Stimulated activated CD8-positive, alpha-beta memory T cell treated with anti-CD3 and anti-CD28 coated beads, Interleukin-12 subunit alpha, Interleukin-12 subunit beta, amount 100 ng/mL, for 4 hours (primary cell): ENCODE data around the gene ISCU.

Experiments
- DNase-seq: peaks from one replicate; pipeline ENCODE4 v3.0.0-alpha.2; 2020; ENCODE audit warnings: low read depth

ISCU gene

DNA sequence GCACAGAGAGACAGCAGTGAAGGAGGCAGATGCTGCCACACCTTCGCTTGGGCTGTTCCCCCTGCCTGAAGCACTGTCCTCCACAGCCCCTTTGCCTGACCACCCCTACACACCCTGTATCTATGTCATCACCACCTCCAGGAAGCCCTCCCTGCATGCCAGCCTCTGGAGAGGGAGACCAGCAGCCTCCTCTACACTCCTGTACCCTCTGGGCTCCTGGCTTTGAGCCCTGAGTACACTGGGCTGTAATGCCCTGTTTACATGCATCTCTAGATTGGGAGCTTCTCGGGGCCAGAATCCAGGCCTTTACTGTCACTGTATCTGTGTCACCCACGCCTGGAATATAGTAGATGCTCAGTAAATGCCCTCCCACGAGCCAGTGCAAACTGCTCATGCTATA lies 41.3 kb downstream of the ISCU start:
- no peak for DNase-seq

GRCh38 chr12:108604208-108604941 lies 42.0 kb downstream of the ISCU start:
- no peak for DNase-seq

DNA sequence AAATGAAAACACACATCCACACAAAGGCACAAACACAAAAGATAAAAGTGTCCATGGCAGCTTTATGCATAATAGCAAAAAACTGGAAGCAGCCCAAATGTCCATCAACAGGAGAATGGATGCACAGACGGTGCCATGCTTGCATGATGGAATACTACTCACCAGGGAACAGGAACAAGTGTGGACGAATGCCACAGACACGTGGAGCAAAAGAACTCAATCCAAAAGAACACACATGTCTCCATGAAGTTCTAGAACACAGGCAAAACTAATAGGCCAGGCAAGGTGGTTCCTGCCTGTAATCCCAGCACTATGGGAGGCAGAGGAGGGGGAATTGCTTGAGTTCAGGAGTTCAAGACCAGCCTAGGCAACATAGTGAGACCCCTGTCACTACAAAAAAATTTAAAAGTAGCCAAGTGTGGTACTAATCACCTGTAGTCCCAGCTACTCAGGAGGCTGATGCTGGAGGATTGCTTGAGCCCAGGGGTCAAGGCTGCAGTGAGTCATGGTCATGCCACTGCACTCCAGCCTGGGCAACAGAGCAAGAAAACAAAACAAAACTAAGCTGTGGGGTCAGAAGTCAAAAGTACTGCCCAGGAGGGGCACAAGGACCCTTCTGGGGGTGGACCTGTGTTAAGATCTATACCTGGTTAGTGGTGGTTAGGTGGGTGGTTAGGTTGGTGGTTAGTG lies 42.7 kb downstream of the ISCU start:
- DNase-seq, result no peak

GRCh38 chr12:108605690-108606406 lies 43.5 kb downstream of the ISCU start:
- no peak for DNase-seq

GRCh38 chr12:108606492-108606891 lies 44.1 kb downstream of the ISCU start:
- no peak for DNase-seq

DNA sequence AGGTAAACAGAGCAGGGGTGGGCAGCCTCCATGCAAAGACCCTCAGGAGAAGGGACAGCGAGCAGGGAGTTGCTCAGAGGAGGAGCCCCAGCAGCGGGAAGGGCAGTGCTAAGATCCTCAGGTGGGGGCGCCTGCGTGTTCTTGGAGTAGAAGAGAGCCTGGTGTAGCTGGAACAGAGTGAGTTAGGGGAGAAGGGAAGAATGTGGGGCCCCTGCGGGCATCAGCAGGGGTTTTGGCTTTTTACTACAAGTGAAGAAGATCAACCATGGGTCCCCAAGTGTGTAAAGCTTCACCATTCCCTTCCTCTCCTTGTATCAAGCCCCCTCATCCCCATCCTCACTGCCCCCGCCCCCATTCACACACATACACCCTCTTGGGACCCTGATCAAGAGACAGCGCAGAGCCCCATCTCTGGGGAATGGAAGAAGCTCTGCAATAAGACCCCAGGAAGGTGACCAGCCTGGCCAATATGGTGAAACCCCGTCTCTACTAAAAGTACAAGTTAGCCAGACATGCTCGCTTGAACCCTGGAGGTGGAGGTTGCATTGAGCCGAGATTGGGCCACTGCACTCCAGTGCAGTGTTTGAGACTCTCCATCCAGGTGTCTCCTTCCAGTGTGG lies 45.7 kb downstream of the ISCU start:
- DNase-seq, result no peak

- no peak for DNase-seq
These were observed 46.2 kb downstream of the ISCU start for GRCh38 chr12:108608616-108609015.

DNA sequence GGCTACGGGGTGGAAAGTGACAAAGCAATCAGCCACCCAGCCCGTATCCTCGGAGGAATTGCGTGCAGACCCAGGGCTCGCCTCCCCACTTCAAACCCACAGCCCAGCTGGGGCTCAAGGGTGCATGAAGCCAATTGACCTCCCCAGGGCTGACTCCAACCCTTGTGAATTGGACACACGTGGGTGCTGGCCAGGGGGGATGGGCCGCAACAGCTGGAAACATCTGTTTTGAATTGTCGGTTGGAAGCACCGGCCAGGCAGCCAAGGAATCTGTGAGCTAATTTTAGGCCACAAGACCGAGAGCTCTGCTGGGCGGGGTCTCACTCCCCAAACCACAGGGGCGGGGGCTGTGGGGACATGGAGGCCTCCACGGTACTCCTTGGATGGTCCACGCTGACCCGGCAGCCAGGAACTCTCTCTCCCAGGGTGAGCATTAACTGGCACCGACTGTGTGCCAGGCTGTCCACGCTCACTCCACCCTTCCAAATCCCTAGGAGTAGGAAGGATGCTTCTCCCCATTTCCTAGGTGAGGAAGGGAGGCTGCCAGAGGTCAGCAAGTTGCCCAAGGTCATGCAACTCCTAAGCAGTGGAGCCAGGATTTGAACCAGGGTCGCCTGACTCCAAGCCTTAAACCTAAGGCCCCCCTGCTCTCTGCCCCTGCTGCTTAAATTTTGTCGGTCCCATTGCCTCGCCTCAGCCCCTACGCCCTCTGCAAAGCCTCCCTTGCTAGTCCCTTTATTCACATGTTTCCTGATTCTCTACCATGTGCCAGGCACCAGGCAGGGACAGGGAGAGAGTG lies 47.3 kb downstream of the ISCU start:
- no peak for DNase-seq

DNA sequence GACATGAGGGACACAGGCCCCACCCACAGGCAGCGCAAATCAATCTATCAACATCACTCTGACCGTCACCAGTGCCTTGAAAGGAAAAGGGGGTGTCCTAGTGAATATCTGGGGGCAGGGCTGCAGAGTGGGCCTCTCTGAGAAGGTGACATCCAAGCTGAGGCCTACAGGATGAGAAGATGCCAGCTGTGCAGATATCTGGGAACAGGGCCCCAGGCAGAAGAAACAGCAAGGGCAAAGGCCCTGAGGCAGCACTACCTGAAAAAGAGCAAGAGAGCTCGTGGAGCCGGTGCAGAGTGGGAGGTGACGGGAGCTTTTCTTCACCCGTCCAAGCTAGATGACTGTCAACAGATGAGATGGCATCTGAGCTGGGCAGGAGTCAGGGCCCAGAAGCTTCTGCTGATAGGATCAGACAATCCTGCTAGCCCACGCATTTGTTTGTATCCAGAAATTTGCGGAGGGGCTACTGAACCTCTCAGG lies 48.0 kb downstream of the ISCU start:
- no peak for DNase-seq

DNA sequence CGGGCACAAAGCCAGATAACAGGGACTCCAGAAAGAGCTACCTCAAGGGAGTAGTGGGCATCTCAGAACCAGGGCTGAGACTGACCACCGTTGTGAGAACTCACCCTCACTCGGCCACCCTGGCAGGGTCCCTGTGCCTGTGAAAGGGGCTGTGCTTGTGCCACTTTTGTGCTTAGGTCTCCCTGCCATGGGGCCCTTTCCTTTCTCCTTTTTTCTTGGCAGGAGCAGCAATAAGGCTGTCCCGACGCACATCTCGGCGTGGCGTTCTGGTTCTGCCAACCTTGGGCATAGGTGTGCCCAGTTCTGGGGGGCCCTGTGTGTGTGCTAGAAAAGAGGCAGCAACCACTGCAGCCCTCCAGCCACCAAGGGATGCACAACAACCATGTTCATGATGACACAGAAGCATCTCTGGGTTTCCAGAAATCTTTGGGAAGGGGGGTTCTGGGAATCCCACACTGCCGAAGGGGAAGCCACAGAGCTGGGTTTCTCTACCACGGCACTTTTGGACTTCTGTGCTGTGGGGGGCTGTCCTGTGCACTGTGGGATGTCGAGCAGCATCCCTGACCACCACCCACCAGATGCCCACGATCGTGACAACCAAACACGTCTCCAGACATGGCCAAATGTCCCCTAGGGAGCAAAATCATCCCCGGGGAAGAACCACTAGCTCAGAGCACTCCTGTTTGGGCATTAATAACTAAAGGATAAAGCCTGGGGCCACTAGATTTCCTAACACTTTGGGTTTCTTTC lies 48.6 kb downstream of the ISCU start:
- no peak for DNase-seq

GRCh38 chr12:108611884-108612415 lies 49.6 kb downstream of the ISCU start:
- DNase-seq, result peak; percentile 49

GRCh38 chr12:108612788-108613282 lies 50.4 kb downstream of the ISCU start:
- no peak for DNase-seq

GRCh38 chr12:108613548-108613947 lies 51.2 kb downstream of the ISCU start:
- no peak for DNase-seq

DNA sequence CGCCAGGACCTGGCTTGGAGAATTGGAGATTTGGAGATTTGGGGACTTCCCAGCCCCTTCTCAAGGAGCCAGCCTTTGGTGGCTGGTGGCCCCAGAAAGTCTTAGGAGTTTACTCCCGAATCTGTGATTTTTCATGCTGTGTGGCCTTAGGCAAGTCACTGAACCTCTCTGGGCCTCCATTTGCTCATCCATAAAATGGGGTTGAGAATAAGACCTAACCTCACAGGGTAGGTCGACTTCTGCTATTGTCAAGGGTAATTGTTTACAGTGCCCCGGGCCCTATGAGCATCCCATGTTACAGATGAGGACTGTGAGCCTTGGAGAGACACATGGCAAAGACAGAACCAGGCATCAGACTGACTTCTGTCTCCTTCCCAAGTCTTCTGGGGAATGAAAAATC lies 51.6 kb downstream of the ISCU start:
- no peak for DNase-seq

DNA sequence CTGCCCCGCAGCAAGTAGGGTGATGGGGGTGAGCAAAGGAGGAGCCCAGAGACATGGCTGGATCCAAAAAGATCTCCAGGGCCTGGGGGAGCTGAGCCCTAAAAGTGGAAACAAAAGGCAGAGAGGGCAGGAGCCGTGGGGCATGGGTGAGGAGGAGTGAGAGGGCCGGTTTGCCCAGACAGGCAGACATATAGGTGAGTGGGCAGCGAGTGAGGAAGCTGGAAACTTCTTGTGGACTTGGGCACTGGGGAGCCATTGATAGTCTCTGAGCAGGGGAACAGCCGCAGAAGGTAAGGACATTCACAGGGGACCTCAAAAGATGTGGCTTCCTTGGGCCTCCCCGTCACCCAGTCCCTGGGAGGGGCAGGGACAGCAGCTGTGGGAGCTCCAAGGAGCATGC lies 52.2 kb downstream of the ISCU start:
- DNase-seq, result no peak

DNA sequence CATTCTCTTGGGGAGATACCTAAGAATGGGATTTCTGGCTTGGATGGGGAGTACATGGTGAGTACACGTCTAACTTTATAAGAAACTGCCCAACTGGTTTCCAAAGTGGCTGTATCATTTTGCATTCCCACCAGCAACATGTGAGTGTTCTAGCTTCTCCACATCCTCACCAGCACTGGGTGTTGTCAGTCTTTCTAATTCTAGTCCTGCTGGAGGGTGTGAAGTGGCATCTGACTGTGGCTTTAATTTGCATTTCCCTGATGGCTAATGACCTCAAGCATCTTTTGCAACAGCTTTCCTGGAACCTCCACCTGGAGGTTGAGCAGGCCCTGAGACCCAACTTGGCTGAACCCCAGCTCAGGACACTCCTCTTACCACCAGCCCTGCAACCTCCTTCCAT lies 53.5 kb downstream of the ISCU start:
- DNase-seq, result no peak

GRCh38 chr12:108616359-108616758 lies 54.0 kb downstream of the ISCU start:
- no peak for DNase-seq

DNA sequence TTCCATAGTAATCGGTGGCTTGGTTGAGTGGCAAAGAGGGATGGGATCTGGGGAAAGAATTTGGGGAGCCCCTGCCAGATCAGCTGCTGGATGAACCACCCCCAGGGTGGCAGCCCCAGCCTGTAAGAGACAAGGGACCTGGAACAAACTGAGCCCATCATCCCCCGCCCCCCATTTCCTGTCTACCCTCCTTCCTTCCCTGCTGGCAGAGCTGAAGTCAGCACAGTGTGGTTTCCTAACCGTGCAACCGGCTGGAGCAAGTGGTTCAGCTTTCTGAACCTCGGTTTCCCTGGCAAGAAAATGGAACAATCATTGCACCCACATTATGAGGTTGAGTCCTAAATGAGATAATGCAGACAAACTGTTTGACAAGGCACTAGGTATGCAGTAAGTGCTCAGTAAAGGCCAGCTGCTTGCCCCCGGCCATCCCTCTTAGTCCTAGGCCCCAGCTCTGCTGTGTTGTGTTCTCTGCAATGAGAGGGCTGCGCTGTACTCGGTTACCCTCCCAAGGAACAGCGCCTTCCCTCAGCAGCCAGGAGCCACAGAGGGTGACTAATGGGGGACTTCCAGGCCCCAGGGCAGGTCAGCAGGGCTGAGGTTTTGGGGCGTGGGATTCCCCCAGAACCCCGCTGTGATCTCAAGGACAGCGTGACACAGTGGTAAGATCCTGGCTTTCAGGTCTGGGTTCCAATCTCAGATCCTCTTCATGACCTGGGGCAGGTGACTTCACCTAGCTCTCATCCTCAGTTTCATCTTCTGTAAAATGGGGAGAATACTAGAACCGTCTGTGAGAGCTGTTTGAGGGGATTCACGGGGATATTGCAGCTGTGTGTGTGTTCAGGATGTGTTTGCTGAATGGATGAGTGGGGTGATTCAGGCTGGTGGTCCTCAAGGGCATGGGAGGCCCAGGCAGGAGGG lies 54.8 kb downstream of the ISCU start:
- peak; percentile 70 for DNase-seq
